Vagina (tissue), 2 donors: Measurements from ENCODE around the gene NRG3.

ENCODE experiments used
- CTCF ChIP-seq, 3 experiments: fragments of 450-650 bp in 2 of 3; fragments of 200-600 bp in 1 of 3; sonication (generic) in 1 of 3; IDR thresholded peaks; one replicate each; pipeline ENCODE4 v1.5.1; 2017 to 2019; ENCODE audit warnings: antibody characterized with exemption in 3 of 3, mild to moderate bottlenecking in 2 of 3, moderate library complexity in 2 of 3
- POLR2A ChIP-seq, 2 donors: fragments of 450-650 bp; IDR thresholded peaks; one replicate each; pipeline ENCODE4 v1.6.1; 2017; ENCODE audit warnings: antibody characterized with exemption in 2 of 2, mild to moderate bottlenecking in 2 of 2, moderate library complexity in 2 of 2

- no peak for TF ChIP-seq CTCF (IDR thresholded peaks at IDR 0.05)
- TF ChIP-seq POLR2A (IDR thresholded peaks at IDR 0.05) = no peak
Measured at GRCh38 chr10:81917666-81918065, 42.7 kb downstream of the NRG3 start.
